ENCODE data around the gene ASCL4. TPM values are rescaled to one million over a fixed set of nuclear protein-coding genes. Genes with fewer than 3 reads are reported as not detected.
A peak's percentile ranks its signal among the peaks of the same experiment; 100 is the strongest.

Gene ASCL4
- total and polyA plus RNA-seq, 9 of the 15 experiments (the other 6 are each of a cell fraction or from before 2014, with no cell fraction given) = not detected

DNA sequence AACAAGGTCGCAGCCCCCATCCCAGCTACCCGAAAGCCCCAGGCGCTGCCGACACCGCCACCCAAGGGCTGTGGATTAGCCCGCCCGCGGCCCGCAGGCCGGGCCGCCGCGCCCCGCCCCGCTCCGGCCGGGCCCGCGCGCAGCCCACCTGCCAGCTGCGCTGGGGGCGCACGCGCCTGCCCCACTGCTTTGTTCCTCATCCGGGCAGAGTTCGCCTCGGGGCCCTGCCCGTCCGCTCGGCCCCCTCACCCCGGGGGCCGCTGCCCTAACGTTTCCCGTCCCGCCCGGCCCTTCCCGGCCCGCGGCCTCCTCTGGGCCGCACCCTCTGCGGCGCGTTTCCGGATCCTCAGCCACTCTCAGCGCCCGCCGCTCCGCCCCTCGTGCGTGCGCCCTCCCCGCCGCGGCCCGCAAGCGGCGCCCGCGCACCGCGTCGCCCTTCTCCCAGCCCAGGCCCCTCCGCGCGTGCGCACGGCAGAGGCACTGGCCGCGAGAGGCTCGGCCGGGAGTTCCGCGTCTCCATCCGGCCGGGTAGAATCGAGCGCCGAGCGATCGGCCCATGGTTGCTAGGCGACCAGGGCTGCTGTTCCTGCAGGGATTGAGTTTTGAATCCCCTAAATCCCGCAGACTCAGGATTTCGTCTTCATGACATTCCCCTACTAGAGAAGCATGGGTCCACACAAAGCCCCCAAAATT is 13.5 kb upstream of the ASCL4 start, which contains the start of gene PRDM4 (continued):
- TF ChIP-seq SMC3 (conservative IDR thresholded peaks at IDR 0.05; ENCODE audit: insufficient read depth, low read depth, low read length) = peak; percentile 51; the same call in 1 of the 2 replicates
- TF ChIP-seq DPF2 (IDR thresholded peaks at IDR 0.05) = no peak
- TF ChIP-seq KDM2B (CRISPR knock-in tag; IDR thresholded peaks at IDR 0.05) = no peak
- TF ChIP-seq CREM (IDR thresholded peaks at IDR 0.05; ENCODE audit: low read depth) = peak; percentile 95
- TF ChIP-seq NRF1 (conservative IDR thresholded peaks at IDR 0.05 in 1 of 2, IDR thresholded peaks at IDR 0.05 in 1 of 2) = peak; percentile 96 to 97
- TF ChIP-seq, protein P1, sequence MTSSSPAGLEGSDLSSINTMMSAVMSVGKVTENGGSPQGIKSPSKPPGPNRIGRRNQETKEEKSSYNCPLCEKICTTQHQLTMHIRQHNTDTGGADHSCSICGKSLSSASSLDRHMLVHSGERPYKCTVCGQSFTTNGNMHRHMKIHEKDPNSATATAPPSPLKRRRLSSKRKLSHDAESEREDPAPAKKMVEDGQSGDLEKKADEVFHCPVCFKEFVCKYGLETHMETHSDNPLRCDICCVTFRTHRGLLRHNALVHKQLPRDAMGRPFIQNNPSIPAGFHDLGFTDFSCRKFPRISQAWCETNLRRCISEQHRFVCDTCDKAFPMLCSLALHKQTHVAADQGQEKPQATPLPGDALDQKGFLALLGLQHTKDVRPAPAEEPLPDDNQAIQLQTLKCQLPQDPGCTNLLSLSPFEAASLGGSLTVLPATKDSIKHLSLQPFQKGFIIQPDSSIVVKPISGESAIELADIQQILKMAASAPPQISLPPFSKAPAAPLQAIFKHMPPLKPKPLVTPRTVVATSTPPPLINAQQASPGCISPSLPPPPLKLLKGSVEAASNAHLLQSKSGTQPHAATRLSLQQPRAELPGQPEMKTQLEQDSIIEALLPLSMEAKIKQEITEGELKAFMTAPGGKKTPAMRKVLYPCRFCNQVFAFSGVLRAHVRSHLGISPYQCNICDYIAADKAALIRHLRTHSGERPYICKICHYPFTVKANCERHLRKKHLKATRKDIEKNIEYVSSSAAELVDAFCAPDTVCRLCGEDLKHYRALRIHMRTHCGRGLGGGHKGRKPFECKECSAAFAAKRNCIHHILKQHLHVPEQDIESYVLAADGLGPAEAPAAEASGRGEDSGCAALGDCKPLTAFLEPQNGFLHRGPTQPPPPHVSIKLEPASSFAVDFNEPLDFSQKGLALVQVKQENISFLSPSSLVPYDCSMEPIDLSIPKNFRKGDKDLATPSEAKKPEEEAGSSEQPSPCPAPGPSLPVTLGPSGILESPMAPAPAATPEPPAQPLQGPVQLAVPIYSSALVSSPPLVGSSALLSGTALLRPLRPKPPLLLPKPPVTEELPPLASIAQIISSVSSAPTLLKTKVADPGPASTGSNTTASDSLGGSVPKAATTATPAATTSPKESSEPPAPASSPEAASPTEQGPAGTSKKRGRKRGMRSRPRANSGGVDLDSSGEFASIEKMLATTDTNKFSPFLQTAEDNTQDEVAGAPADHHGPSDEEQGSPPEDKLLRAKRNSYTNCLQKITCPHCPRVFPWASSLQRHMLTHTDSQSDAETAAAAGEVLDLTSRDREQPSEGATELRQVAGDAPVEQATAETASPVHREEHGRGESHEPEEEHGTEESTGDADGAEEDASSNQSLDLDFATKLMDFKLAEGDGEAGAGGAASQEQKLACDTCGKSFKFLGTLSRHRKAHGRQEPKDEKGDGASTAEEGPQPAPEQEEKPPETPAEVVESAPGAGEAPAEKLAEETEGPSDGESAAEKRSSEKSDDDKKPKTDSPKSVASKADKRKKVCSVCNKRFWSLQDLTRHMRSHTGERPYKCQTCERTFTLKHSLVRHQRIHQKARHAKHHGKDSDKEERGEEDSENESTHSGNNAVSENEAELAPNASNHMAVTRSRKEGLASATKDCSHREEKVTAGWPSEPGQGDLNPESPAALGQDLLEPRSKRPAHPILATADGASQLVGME (CRISPR knock-in tag; IDR thresholded peaks at IDR 0.05) = peak; percentile 90; the same call in 1 of the 2 replicates
- peak; percentile 77; the same call in 1 of the 2 replicates for TF ChIP-seq XRCC5 (IDR thresholded peaks at IDR 0.05; ENCODE audit: low read depth, low read length)
- TF ChIP-seq, protein P2, sequence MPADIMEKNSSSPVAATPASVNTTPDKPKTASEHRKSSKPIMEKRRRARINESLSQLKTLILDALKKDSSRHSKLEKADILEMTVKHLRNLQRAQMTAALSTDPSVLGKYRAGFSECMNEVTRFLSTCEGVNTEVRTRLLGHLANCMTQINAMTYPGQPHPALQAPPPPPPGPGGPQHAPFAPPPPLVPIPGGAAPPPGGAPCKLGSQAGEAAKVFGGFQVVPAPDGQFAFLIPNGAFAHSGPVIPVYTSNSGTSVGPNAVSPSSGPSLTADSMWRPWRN (IDR thresholded peaks at IDR 0.05; ENCODE audit: low read depth) = no peak
- TF ChIP-seq GABPB1 (CRISPR knock-in tag; IDR thresholded peaks at IDR 0.05) = peak; percentile 71
- TF ChIP-seq EP400 (IDR thresholded peaks at IDR 0.05) = peak; percentile 37; the same call in 1 of the 2 replicates
- no peak for TF ChIP-seq ZNF175 (CRISPR knock-in tag; IDR thresholded peaks at IDR 0.05; ENCODE audit: low read depth)
- TF ChIP-seq HNRNPLL (IDR thresholded peaks at IDR 0.05; ENCODE audit: low read depth, low read length, poor library complexity, severe bottlenecking) = peak; percentile 87
- TF ChIP-seq MEIS2 (IDR thresholded peaks at IDR 0.05; ENCODE audit: partially characterized antibody) = peak; percentile 90
- TF ChIP-seq POLR2B (IDR thresholded peaks at IDR 0.05; ENCODE audit: low read depth, partially characterized antibody) = peak; percentile 52
- TF ChIP-seq PCBP2 (IDR thresholded peaks at IDR 0.05; ENCODE audit: low read depth, low read length, poor library complexity, severe bottlenecking) = no peak
- TF ChIP-seq NONO (IDR thresholded peaks at IDR 0.05; ENCODE audit: low read depth in 2 of 2, low read length in 1 of 2) = peak; percentile 67 to 87; a peak in 3 of 4 replicates
- TF ChIP-seq, protein P3, sequence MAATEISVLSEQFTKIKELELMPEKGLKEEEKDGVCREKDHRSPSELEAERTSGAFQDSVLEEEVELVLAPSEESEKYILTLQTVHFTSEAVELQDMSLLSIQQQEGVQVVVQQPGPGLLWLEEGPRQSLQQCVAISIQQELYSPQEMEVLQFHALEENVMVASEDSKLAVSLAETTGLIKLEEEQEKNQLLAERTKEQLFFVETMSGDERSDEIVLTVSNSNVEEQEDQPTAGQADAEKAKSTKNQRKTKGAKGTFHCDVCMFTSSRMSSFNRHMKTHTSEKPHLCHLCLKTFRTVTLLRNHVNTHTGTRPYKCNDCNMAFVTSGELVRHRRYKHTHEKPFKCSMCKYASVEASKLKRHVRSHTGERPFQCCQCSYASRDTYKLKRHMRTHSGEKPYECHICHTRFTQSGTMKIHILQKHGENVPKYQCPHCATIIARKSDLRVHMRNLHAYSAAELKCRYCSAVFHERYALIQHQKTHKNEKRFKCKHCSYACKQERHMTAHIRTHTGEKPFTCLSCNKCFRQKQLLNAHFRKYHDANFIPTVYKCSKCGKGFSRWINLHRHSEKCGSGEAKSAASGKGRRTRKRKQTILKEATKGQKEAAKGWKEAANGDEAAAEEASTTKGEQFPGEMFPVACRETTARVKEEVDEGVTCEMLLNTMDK (IDR thresholded peaks at IDR 0.05; ENCODE audit: borderline replicate concordance, insufficient read depth, low read depth, low read length, poor library complexity, severe bottlenecking) = peak; percentile 30
- TF ChIP-seq BMI1 (IDR thresholded peaks at IDR 0.05; ENCODE audit: low read length) = peak; percentile 74
- no peak for TF ChIP-seq JUNB (CRISPR knock-in tag; conservative IDR thresholded peaks at IDR 0.05)
- TF ChIP-seq RBM17 (IDR thresholded peaks at IDR 0.05; ENCODE audit: borderline replicate concordance, low read depth, low read length) = no peak

All from K562 (cell line).